Gastrocnemius medialis (tissue), 4 donors: ENCODE results near the gene PIK3CD. TPM values are rescaled to one million over a fixed set of nuclear protein-coding genes. Genes with fewer than 3 reads are reported as not detected.
A peak's percentile ranks its signal among the peaks of the same experiment; 100 is the strongest.

ENCODE experiments used
- ATAC-seq, 2 donors: fragments of 150-250 bp; one replicate each; pipeline ENCODE4 v1.9.1; 2016
- DNase-seq, 2 donors: peaks; one replicate each; pipeline ENCODE4 v3.0.0-alpha.2; 2019
- H3K27ac ChIP-seq, 4 donors: fragments of 200-600 bp; sonication (generic); 1 replicate in 1 of 4; 2 replicates in 3 of 4; pipeline ENCODE4 v1.5.1; 2016 to 2018; ENCODE audit warnings: mild to moderate bottlenecking in 2 of 4, moderate library complexity in 1 of 4
- H3K27me3 ChIP-seq, 3 donors: fragments of 200-600 bp; sonication (generic) in 2 of 3; 1 replicate in 1 of 3; 2 replicates in 2 of 3; pipeline versions ENCODE4 v1.5.1 to v1.6.0; 2016 to 2019; ENCODE audit warnings: mild to moderate bottlenecking in 1 of 3, moderate library complexity in 1 of 3
- H3K36me3 ChIP-seq, 2 donors: fragments of 200-600 bp; sonication (generic) in 1 of 2; one replicate each; pipeline ENCODE4 v1.5.1; 2017 to 2018
- H3K4me1 ChIP-seq, 2 donors: fragments of 200-600 bp; sonication (generic) in 1 of 2; one replicate each; pipeline ENCODE4 v1.5.1; 2016 to 2017; ENCODE audit warnings: mild to moderate bottlenecking in 2 of 2
- H3K4me3 ChIP-seq, 4 donors: fragments of 200-600 bp; sonication (generic) in 3 of 4; 1 replicate in 1 of 4; 2 replicates in 3 of 4; pipeline ENCODE4 v1.5.1; 2016 to 2019; ENCODE audit warnings: mild to moderate bottlenecking in 2 of 4
- H3K9me3 ChIP-seq, 3 donors: fragments of 200-600 bp; sonication (generic) in 2 of 3; 1 replicate in 1 of 3; 2 replicates in 2 of 3; pipeline ENCODE4 v1.5.1; 2016 to 2019
- CTCF ChIP-seq, 5 experiments: fragments of 450-650 bp in 3 of 5; fragments of 200-600 bp in 2 of 5; sonication (generic) in 2 of 5; IDR thresholded peaks in 4 of 5; conservative IDR thresholded peaks in 1 of 5; 1 replicate in 4 of 5; 2 replicates in 1 of 5; pipeline ENCODE4 v1.5.1; 2016 to 2019; ENCODE audit warnings: antibody characterized with exemption in 5 of 5, mild to moderate bottlenecking in 3 of 5, moderate library complexity in 3 of 5
- POLR2A ChIP-seq, 2 donors: fragments of 450-650 bp; IDR thresholded peaks; one replicate each; pipeline ENCODE4 v1.6.1; 2017; ENCODE audit warnings: antibody characterized with exemption in 2 of 2, mild to moderate bottlenecking in 2 of 2, moderate library complexity in 2 of 2
- in situ Hi-C, 4 donors: fragments of 200-750 bp; cut with MboI; loops; one replicate each; pipeline versions ENCODE4 v1.15.0 to v1.8.0; 2017; ENCODE audit warnings: low sequenced_read_pairs in 4 of 4
- intact Hi-C: fragments of 100-400 bp; cut with DNase I; formaldehyde crosslinking; loops from one replicate; pipeline ENCODE4 v1.15.1; 2023; ENCODE audit warnings: low total_unique reads
- total RNA-seq, 4 donors: library from RNA; depleted of rRNA; stranded (reverse); fragments of >200 nt; gene quantifications; one replicate each; pipeline versions ENCODE4 v1.1.0 to v1.2.3, GENCODE V29; 2016

PIK3CD gene
- total RNA-seq, 4 donors from 2014 or later, result 0.66 to 2.3 (median 1.3) TPM

- H3K27ac ChIP-seq, result no peak overlapping the region
- intact Hi-C loops, result no loop called here
- H3K27me3 ChIP-seq, result peaks cover 0 to 10% (median 0%) of the 10 kb centered on the region in 3 donors
- H3K36me3 ChIP-seq, result no peaks in the 10 kb centered on the region
- in situ Hi-C loops, result loop anchor here in 1 of 4 donors (5.0 to 25.0 kb wide), 2 partner anchors 239 to 809 kb away; partner anchors contain the start of gene CENPS
- ATAC-seq, result no peak
- H3K9me3 ChIP-seq, result no peaks in the 10 kb centered on the region
- no peak for DNase-seq
- no peak overlapping the region for H3K4me3 ChIP-seq
- TF ChIP-seq CTCF (IDR thresholded peaks at IDR 0.05 in 4 of 5, conservative IDR thresholded peaks at IDR 0.05 in 1 of 5) (no peak), POLR2A (IDR thresholded peaks at IDR 0.05) (no peak)
- H3K4me1 ChIP-seq, result peaks cover 0 to 5% of the 10 kb centered on the region in 2 donors
These were observed 22.7 kb upstream of the PIK3CD start for GRCh38 chr1:9628541-9629444.

- H3K4me3 ChIP-seq, result no peak overlapping the region
- H3K36me3 ChIP-seq, result no peaks in the 10 kb centered on the region
- intact Hi-C loops (no loop called here), in situ Hi-C loops (loop anchor here in 3 of 4 donors (5.0 to 25.0 kb wide), 3 partner anchors 235 to 808 kb away; partner anchors contain the start of gene CENPS (in 1 of the 3))
- no peak for TF ChIP-seq CTCF (IDR thresholded peaks at IDR 0.05 in 4 of 5, conservative IDR thresholded peaks at IDR 0.05 in 1 of 5)
- TF ChIP-seq POLR2A (IDR thresholded peaks at IDR 0.05), result no peak
- no peaks in the 10 kb centered on the region for H3K9me3 ChIP-seq
- H3K27me3 ChIP-seq, result peaks cover 0 to 10% (median 0%) of the 10 kb centered on the region in 3 donors
- no peak for ATAC-seq
- H3K27ac ChIP-seq, result no peak overlapping the region
- H3K4me1 ChIP-seq, result peaks cover 0 to 5% of the 10 kb centered on the region in 2 donors
- DNase-seq, result peak; percentile 39 to 42
These were observed 21.9 kb upstream of the PIK3CD start for GRCh38 chr1:9629445-9630201.

DNA sequence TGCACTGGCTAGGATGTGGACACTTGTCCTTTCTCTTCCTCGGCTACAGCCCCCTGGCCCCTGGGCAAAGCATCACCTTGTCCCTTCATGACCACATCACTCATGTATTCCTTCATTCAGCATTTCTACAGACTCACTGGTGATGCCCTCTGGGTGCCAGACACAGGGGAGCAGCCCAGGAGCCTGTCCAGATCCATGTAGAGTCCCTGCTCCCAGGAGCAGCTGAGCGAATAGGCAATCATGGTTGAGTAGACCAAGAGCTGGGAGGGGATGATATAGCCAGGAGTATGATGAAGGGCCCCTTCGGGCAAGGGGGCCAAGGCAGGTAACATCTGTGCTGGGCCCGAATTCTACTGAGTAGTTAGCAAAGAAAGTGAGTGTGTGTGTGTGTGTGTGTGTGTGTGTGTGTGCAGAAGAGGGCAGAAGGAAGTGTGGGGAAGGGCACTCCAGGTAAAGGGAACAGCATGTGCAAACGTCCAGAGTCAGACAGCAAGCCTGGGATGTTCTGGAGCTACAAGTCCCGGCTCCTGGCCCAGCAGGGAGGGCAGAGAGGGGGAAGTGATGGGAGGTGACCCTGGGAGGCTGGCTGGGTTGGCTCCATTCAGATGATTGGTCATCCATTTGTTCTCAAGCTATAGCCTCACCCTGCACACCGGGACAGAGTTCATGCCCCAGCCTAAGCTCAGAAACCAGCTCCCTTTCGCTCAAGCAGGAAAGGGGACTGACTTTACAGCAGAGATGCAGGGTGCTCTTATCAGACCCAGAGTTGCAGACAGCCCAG is 21.0 kb upstream of the PIK3CD start:
- DNase-seq (no peak), ATAC-seq (no peak)
- in situ Hi-C loops, result loop anchor here in 3 of 4 donors (10.0 to 25.0 kb wide), 2 partner anchors 234 to 807 kb away; partner anchors contain the start of gene CENPS (in 1 of the 3)
- Histone ChIP-seq H3K4me3 (no peak overlapping the region), H3K27ac (no peak overlapping the region), H3K36me3 (no peaks in the 10 kb centered on the region), H3K27me3 (peaks cover 0 to 8% (median 0%) of the 10 kb centered on the region in 3 donors), H3K4me1 (peaks cover 0 to 5% of the 10 kb centered on the region in 2 donors), H3K9me3 (no peaks in the 10 kb centered on the region)
- TF ChIP-seq CTCF (IDR thresholded peaks at IDR 0.05 in 4 of 5, conservative IDR thresholded peaks at IDR 0.05 in 1 of 5) (no peak), POLR2A (IDR thresholded peaks at IDR 0.05) (no peak)
- intact Hi-C loops, result no loop called here

- in situ Hi-C loops, result loop anchor here in 3 of 4 donors (10.0 to 25.0 kb wide), 2 partner anchors 233 to 806 kb away; partner anchors contain the start of gene CENPS (in 1 of the 3)
- H3K4me1 ChIP-seq, result peaks cover 0 to 5% of the 10 kb centered on the region in 2 donors
These were observed 19.9 kb upstream of the PIK3CD start for GRCh38 chr1:9631613-9632012.

More at GRCh38 chr1:9631613-9632012, 19.9 kb upstream of the PIK3CD start:
- no peaks in the 10 kb centered on the region for H3K9me3 ChIP-seq
- no peak overlapping the region for H3K27ac ChIP-seq
- DNase-seq, result no peak
- H3K4me3 ChIP-seq, result no peak overlapping the region
- no peak for ATAC-seq
- intact Hi-C loops, result no loop called here
- H3K27me3 ChIP-seq, result no peaks in the 10 kb centered on the region
- no peaks in the 10 kb centered on the region for H3K36me3 ChIP-seq
- TF ChIP-seq POLR2A (IDR thresholded peaks at IDR 0.05), result no peak
- TF ChIP-seq CTCF (IDR thresholded peaks at IDR 0.05 in 4 of 5, conservative IDR thresholded peaks at IDR 0.05 in 1 of 5), result no peak
